ENCODE data around the gene COX7B. TPM values are rescaled to one million over a fixed set of nuclear protein-coding genes. Genes with fewer than 3 reads are reported as not detected.
"Not testable (repeated sequence)": the region's sequence is repeated elsewhere in the genome, so short reads cannot be mapped to it uniquely, and the experiment has no call there.

The COX7B gene
- total RNA-seq, 1 donor from 2014 or later = 248 TPM

GRCh38 chrX:77938083-77938680 is 38.9 kb downstream of the COX7B start:
- intact Hi-C loops (cut with micrococcal nuclease) = no loop called here

GRCh38 chrX:77945031-77945430 is 45.8 kb downstream of the COX7B start:
- intact Hi-C loops (cut with micrococcal nuclease) = not testable (repeated sequence)

DNA sequence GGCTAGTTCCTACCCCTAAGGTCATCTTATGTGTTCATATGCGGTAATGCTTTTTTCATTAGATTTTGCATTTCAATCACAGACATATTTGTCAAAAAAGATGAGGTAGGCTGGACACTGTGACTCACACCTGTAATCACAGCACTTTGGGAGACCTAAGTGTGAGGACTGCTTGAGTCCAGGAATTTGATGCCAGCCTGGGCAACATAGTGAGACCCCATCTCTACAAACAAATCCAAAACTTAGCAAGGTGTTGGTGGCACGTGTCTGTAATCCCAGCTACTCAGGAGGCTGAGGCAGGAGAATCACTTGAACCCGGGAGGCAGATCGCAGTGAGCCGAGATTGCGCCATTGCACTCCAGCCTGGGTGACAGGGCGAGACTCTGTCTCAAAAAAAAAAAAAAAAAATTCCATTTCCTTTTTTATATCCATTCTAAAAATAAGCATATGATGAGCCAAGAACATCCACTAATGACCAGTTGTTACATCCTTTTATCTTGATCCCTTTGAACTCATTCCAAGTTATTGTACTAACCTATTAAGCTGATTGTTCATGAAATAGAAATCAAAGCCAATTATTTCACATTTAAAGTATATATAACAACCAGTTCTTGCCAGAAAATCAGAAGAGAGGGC is 46.8 kb downstream of the COX7B start:
- intact Hi-C loops (cut with micrococcal nuclease) = no loop called here

- intact Hi-C loops (cut with micrococcal nuclease) = no loop called here
Observed at GRCh38 chrX:77946571-77946970, 47.3 kb downstream of the COX7B start.

DNA sequence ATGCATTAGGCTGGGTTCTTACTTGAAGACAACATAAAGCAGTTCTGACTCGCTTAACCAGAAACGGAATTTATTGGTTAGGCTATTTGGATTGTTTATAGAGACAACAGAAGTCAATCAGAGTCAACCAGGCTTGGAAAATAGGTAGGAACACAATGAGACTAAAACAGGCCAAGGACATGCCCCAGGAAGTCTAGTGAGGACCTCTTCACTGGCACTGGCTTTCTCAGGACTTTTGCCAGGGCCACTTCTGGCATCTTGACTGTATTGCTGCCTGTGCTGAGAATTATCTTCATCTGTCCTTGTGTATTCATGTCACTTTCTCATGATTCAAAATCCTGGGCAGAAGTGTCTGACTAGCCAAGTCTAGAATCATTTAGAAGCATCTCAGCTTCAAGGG is 50.6 kb downstream of the COX7B start:
- intact Hi-C loops (cut with micrococcal nuclease) = no loop called here

GRCh38 chrX:77952173-77952572 is 52.9 kb downstream of the COX7B start:
- intact Hi-C loops (cut with micrococcal nuclease) = no loop called here

- intact Hi-C loops (cut with micrococcal nuclease) = no loop called here
Observed at GRCh38 chrX:77953302-77953701, 54.0 kb downstream of the COX7B start.

- intact Hi-C loops (cut with micrococcal nuclease) = no loop called here
Observed at GRCh38 chrX:77953708-77954107, 54.4 kb downstream of the COX7B start.

Other genes with a start within 250 kb of the COX7B start
- gene ATRX, start 113.3 kb upstream of the COX7B start, total RNA-seq = 84.4 and 84.7 TPM in 2 replicates
- 62.1 and 66.5 TPM in 2 replicates for gene MAGT1, start 4.0 kb upstream of the COX7B start, total RNA-seq
- 10.5 and 12.1 TPM in 2 replicates for gene ATP7A, start 11.2 kb downstream of the COX7B start, total RNA-seq
- 0.34 and 0.83 TPM in 2 replicates for gene PGAM4, start 70.2 kb downstream of the COX7B start, total RNA-seq
- 822 and 829 TPM in 2 replicates for gene PGK1, start 204.8 kb downstream of the COX7B start, total RNA-seq
- 21.6 and 23.0 TPM in 2 replicates for gene TAF9B, start 240.2 kb downstream of the COX7B start, total RNA-seq